Activated T-cell treated with anti-CD3 and anti-CD28 coated beads, Interleukin-2, amount 50 U/mL, for 72 hours (primary cell): ENCODE results near the gene EGFR. TPM values are rescaled to one million over a fixed set of nuclear protein-coding genes. Genes with fewer than 3 reads are reported as not detected.

Experiments used
- ATAC-seq, 2 donors: fragments of 150-1000 bp; cut with Tn5 transposase; replicated peaks in 1 of 2; 2 replicates each; pipeline ENCODE4 v1.10.0; 2021; ENCODE audit warnings: moderate library complexity in 2 of 2, mild to moderate bottlenecking in 1 of 2
- DNase-seq, 2 donors: peaks; one replicate each; pipeline ENCODE4 v3.0.0; 2021 to 2022; ENCODE audit warnings: mixed read lengths in 1 of 2
- H3K27ac Mint-ChIP-seq: one replicate; pipeline ENCODE4 v1.8.0; 2022; ENCODE audit warnings: mild to moderate bottlenecking, moderate library complexity, mixed read lengths
- H3K27me3 Mint-ChIP-seq: one replicate; pipeline ENCODE4 v1.8.0; 2022; ENCODE audit warnings: low read depth, mixed read lengths
- H3K36me3 Mint-ChIP-seq, 2 donors: one replicate each; pipeline ENCODE4 v1.8.0; 2022; ENCODE audit warnings: mixed read lengths in 2 of 2, mild to moderate bottlenecking in 1 of 2; ENCODE audit not compliant: insufficient read depth in 2 of 2
- H3K4me1 Mint-ChIP-seq: one replicate; pipeline ENCODE4 v1.8.0; 2022; ENCODE audit warnings: low read depth, mixed read lengths
- H3K4me3 Mint-ChIP-seq, 2 donors: one replicate each; pipeline ENCODE4 v1.8.0; 2022; ENCODE audit warnings: mild to moderate bottlenecking in 2 of 2, mixed read lengths in 2 of 2, moderate library complexity in 2 of 2
- H3K9me3 Mint-ChIP-seq, 2 donors: one replicate each; pipeline ENCODE4 v1.8.0; 2022; ENCODE audit warnings: mixed read lengths in 2 of 2
- total RNA-seq, 2 donors: library from RNA; stranded (reverse); gene quantifications; one replicate each; pipeline ENCODE4 v1.2.3, GENCODE V29; 2022

The EGFR gene
- total RNA-seq, 2 donors from 2014 or later = 0.09 TPM; not detected in 1

DNA sequence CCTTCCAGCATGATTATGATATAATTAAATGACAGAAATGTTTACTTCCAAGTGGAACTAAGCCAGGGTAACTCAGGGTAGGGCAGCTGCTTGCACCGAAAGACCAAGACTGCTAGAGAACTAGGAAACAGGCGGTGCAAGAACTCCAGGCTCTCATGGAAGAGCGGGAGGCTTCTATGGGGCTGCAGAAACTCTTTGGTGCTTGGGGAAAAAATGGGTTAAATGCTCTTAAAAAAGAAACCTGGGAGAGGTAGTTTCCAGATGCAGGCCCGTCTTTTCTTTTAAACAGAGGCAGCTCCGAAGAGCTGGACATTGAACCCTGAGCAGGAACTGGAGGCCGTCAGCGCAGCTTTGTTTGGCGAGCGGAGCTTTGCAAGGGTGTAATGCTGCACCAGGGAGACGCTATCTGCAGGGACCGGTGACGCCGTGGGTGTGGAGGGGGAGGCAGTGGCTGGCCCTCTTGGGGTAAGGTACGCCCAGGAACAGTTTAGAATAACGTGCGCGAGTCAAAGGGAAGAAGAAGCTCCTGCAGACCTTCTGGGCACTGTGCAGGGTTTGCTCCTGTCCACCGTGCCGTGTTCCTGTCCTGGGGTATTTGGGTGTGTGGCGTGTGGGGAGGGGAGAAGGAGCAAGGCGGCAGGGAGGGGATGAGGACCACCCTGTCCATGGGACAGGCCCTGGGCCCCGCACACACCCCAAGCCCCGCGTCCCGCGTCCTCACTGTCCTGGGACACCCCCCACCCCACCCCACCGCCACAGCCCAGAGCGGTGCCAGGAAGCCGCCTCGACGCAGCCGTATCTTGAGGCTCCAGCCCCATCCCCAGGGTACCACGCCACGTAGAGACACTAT is 59.0 kb downstream of the EGFR start:
- ATAC-seq (no peak), DNase-seq (no peak)
- H3K4me3 Mint-ChIP-seq = no peak overlapping the region
- H3K4me1 Mint-ChIP-seq = peaks cover 21% of the 10 kb centered on the region
- peaks cover 3% of the 10 kb centered on the region for H3K27me3 Mint-ChIP-seq
- peak overlapping the region; percentile 58 for H3K27ac Mint-ChIP-seq
- no peaks in the 10 kb centered on the region for H3K36me3 Mint-ChIP-seq
- no peaks in the 10 kb centered on the region for H3K9me3 Mint-ChIP-seq

DNA sequence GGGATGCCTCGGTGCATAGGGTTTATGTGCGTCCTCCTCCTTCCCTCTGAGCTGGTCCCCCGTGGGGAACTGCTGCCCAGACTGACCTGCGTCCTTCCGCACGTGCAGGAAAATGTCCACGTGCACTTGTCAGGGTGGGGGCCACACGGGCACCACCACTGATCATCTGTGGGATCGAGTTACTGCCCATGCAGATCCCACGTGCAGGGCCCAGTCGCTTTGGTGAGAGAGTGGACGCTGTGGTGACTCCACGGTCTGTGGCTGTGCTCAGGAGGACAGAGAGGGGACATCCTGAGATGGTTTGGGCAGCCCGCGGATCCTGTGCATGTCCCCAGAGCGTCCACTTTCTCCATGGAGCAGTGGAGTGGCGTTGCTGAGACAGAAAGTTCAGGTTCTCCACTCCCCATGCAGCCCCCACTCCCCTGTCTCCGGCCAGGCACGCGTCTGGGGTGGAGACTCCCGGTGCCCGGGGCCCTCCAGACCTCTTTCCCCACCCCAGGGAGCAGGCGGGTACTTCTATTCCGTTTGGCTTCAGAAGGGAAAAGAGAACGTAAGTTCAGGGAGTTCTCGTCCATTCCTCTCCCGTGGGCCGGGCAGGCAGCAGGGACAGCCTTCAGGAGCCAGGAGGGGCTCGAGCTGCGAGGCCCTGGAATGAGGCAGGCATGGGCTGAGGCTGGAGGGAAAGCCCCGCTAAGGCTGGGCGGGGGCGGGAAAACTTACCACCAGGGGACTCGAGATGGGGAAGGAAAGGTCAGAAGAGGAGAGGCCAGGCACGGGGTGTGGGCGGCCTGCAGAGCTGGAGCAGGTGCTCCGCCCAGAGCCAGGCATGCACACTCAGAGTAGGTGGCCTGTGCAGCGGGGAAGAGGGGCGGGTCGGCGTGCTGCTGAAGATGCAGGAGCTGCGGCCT is 59.9 kb downstream of the EGFR start:
- H3K4me1 Mint-ChIP-seq = peaks cover 12% of the 10 kb centered on the region
- no peak for ATAC-seq
- no peaks in the 10 kb centered on the region for H3K36me3 Mint-ChIP-seq
- H3K9me3 Mint-ChIP-seq = no peaks in the 10 kb centered on the region
- no peak overlapping the region for H3K27ac Mint-ChIP-seq
- no peak overlapping the region for H3K4me3 Mint-ChIP-seq
- DNase-seq = no peak
- peaks cover 9% of the 10 kb centered on the region for H3K27me3 Mint-ChIP-seq

- H3K9me3 Mint-ChIP-seq = peaks cover 0 to 1% of the 10 kb centered on the region in 2 donors
These were observed 61.3 kb downstream of the EGFR start for GRCh38 chr7:55080000-55080623.

GRCh38 chr7:55081068-55081467 is 62.3 kb downstream of the EGFR start:
- Mint-ChIP-seq H3K4me1 (peaks cover 3% of the 10 kb centered on the region), H3K27ac (no peak overlapping the region), H3K9me3 (peaks cover 0 to 1% of the 10 kb centered on the region in 2 donors), H3K27me3 (peaks cover 22% of the 10 kb centered on the region), H3K36me3 (no peaks in the 10 kb centered on the region), H3K4me3 (no peak overlapping the region)
- ATAC-seq (no peak), DNase-seq (no peak)

More at GRCh38 chr7:55080000-55080623, 61.3 kb downstream of the EGFR start:
- peaks cover 15% of the 10 kb centered on the region for H3K27me3 Mint-ChIP-seq
- DNase-seq (no peak), ATAC-seq (no peak)
- no peaks in the 10 kb centered on the region for H3K4me1 Mint-ChIP-seq
- H3K36me3 Mint-ChIP-seq = no peaks in the 10 kb centered on the region
- no peak overlapping the region for H3K4me3 Mint-ChIP-seq
- no peak overlapping the region for H3K27ac Mint-ChIP-seq

DNA sequence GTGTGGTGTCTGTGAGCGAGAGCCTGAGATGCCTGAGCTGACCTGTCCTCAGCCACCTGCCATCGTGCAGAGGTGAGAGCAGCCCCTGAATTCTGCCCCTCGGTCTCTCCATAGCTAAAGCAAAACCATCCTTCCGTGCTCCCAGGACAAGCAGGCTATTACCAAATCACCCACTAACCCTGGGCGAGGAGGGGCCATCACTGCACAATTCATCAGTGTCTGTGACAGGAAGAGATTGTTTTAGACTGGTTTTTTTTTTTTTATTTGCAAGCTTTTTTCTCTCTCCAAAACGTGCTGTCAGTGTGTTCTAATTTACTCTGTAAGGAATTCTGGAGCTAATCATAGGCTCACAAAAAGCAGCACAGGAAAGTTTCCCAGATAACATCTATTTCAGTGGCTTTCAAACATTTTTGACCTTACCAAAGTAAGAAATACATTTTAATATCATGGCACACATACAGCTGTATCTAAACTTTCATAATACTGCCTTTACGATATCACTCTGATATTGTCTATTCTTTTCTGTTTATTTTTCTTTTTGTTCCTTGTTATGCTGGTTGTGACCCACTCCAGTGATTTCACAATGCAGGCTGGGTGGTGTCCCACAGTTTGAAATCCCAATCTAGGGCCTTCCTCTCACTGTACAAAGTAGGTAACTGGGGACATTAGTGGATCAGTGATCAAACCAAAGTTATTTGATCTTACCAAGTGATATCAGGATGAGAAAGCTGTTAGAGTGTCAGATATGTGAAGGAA is 62.8 kb downstream of the EGFR start:
- no peak overlapping the region for H3K27ac Mint-ChIP-seq
- H3K27me3 Mint-ChIP-seq = peaks cover 23% of the 10 kb centered on the region
- peaks cover 8% of the 10 kb centered on the region for H3K4me1 Mint-ChIP-seq
- no peak overlapping the region for H3K4me3 Mint-ChIP-seq
- ATAC-seq (no peak), DNase-seq (no peak)
- peaks cover 0 to 1% of the 10 kb centered on the region in 2 donors for H3K9me3 Mint-ChIP-seq
- no peaks in the 10 kb centered on the region for H3K36me3 Mint-ChIP-seq

GRCh38 chr7:55082228-55082603 is 63.4 kb downstream of the EGFR start:
- Mint-ChIP-seq H3K27ac (no peak overlapping the region), H3K4me3 (no peak overlapping the region), H3K27me3 (peaks cover 28% of the 10 kb centered on the region), H3K4me1 (peaks cover 14% of the 10 kb centered on the region), H3K36me3 (no peaks in the 10 kb centered on the region), H3K9me3 (peaks cover 0 to 1% of the 10 kb centered on the region in 2 donors)
- ATAC-seq (no peak), DNase-seq (no peak)

- DNase-seq = no peak
- Mint-ChIP-seq H3K4me3 (no peak overlapping the region), H3K36me3 (no peaks in the 10 kb centered on the region), H3K4me1 (peaks cover 17% of the 10 kb centered on the region), H3K27ac (no peak overlapping the region), H3K27me3 (peaks cover 33% of the 10 kb centered on the region), H3K9me3 (peaks cover 0 to 1% of the 10 kb centered on the region in 2 donors)
- no peak for ATAC-seq
These were observed 64.4 kb downstream of the EGFR start for GRCh38 chr7:55083206-55083605.

DNA sequence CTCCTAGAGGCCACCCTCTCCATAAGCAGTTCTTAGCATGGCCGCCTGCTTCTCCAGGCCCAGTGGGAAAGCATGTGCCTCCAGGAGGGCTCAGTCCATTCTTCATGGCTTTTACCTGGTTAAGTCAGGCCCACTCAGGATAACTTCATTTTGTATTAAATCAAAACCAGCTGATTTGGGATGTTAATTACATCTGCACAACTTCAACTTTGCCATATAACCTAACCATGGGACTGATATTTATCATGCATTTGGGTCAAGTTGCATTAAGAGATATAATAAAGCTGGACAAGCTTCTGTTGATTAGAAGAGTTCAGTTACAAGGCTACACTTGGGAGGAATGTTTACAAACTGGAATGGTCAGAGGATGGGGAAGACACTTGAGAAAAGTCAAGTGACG is 65.5 kb downstream of the EGFR start:
- Mint-ChIP-seq H3K36me3 (no peaks in the 10 kb centered on the region), H3K9me3 (peaks cover 0 to 1% of the 10 kb centered on the region in 2 donors), H3K27me3 (peaks cover 33% of the 10 kb centered on the region), H3K27ac (no peak overlapping the region), H3K4me3 (no peak overlapping the region), H3K4me1 (peaks cover 17% of the 10 kb centered on the region)
- DNase-seq = no peak
- no peak for ATAC-seq

GRCh38 chr7:55085511-55086412 is 66.9 kb downstream of the EGFR start:
- peaks cover 0 to 1% of the 10 kb centered on the region in 2 donors for H3K9me3 Mint-ChIP-seq
- H3K27me3 Mint-ChIP-seq = peaks cover 33% of the 10 kb centered on the region
- no peaks in the 10 kb centered on the region for H3K36me3 Mint-ChIP-seq
- DNase-seq (no peak), ATAC-seq (no peak)
- peak overlapping the region in 1 of 2 donors; percentile 15 for H3K4me3 Mint-ChIP-seq
- H3K27ac Mint-ChIP-seq = no peak overlapping the region
- H3K4me1 Mint-ChIP-seq = peaks cover 17% of the 10 kb centered on the region

DNA sequence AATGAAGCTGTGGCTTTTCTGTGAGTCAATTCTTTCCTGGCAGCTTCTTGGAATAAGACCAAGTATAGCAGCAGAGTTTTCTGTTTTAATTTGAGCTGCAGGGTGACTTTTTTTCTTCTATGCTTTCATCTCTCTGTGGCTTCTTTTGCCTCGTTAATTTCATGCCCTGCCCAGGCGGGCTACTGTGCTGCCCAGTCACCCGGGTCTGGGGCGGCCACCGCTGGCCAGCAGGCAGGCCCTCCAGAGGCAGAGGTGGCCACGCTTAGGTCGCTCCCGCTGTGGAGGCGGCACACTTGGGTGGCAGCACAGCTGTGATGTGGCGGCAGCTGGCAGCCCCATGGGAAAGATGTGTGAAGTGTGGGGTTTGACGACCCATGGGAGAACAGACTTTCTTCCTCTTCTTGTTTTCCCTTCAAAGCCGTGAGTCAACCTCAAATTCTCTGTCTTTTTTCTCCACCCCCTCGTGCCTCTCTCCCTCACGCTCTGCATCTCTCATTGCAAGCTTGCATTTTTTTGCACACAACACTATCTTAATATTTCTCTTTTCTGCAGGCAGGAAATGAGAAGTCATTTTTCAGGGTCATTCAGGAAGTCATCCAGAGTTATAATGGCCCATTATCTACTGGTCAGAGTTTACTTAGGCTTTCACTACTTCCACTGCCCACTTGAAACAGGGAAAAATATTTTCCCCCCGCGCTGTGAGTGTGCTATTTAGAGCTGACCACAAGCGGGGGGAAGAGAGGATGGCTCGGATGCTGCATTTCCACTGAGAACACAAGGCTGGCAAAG is 67.8 kb downstream of the EGFR start:
- H3K9me3 Mint-ChIP-seq = peaks cover 0 to 1% of the 10 kb centered on the region in 2 donors
- H3K36me3 Mint-ChIP-seq = no peaks in the 10 kb centered on the region
- H3K27me3 Mint-ChIP-seq = peaks cover 33% of the 10 kb centered on the region
- ATAC-seq (peak; percentile 51 to 56), DNase-seq (no peak)
- H3K4me3 Mint-ChIP-seq = peak overlapping the region; percentile 55 to 62
- peaks cover 17% of the 10 kb centered on the region for H3K4me1 Mint-ChIP-seq
- no peak overlapping the region for H3K27ac Mint-ChIP-seq

DNA sequence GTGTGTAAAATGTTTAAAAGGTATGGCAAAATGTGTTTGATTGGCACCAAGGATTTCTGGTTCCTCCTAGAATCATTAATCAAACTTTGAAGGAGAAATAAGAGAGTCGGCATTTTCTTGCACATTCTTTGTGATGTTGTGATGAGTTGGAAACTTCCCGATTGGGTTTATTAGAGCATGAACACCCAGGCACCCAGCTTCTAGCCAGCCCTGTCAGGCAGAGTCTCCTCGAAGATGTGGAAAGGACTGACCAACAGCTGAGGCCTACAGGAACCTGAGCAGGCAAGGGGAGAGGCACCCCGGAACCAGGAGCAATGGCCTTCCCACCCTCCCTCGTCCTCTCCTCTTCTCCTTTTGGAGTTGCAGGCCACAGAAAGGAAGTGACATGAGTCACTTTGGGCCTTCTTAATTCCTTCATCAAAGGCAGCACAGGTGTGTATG is 68.7 kb downstream of the EGFR start:
- Mint-ChIP-seq H3K9me3 (peaks cover 0 to 1% of the 10 kb centered on the region in 2 donors), H3K27me3 (peaks cover 33% of the 10 kb centered on the region), H3K4me3 (no peak overlapping the region), H3K27ac (no peak overlapping the region), H3K36me3 (no peaks in the 10 kb centered on the region), H3K4me1 (peaks cover 17% of the 10 kb centered on the region)
- DNase-seq (no peak), ATAC-seq (no peak)
